OCI-LY7 (cell line): ENCODE measurements around the gene EXT2.

ENCODE experiments used
- EZH2phosphoT487 ChIP-seq: fragments of 200-600 bp; sonication (generic); IDR thresholded peaks from 2 replicates; pipeline ENCODE4 v1.6.1; 2018; ENCODE audit warnings: low read depth, borderline replicate concordance, mild to moderate bottlenecking, mixed run types, antibody characterized with exemption, low read length, moderate library complexity, mixed read lengths
- TF ChIP-seq, protein P1 (sequence below): fragments of 200-600 bp; sonication (generic); conservative IDR thresholded peaks from 2 replicates; pipeline ENCODE4 v1.5.1; 2014; ENCODE audit warnings: mild to moderate bottlenecking, antibody characterized with exemption, low read length, moderate library complexity, mixed read lengths

DNA sequence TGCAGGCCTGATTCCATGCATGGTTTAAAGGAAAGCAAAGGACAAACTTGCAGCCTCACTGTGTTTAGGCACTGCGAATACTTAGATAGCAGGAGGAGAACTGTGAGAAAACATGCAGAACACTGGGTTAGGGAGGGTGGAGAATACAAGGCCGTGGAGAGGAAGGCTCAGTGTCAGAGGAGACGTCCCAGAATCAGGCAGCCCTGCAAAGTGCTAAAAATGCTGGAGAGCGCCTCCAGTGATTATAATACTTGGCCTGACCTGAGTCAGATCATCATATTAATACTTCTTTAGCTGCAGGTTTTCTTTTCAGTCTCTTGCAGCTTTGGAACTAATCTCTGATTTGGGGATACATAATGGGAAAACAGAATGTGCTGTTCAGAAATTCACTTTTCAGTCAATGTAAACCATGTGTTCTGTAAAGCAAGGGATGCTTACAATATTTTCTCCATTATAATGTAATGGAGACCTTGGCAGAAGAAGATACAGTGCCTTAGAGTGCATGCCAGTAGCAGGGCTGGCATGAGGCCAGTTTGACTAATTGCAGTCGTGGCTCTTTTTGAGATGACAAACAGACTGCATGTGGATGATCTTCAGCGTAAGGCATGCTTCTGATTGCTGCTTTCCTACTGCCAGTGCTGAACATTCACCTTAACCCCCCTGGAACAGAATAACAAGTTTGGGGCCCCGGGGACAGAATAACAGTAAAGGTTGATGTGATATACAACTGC is 16.8 kb downstream of the EXT2 start:
- TF ChIP-seq, protein P1, sequence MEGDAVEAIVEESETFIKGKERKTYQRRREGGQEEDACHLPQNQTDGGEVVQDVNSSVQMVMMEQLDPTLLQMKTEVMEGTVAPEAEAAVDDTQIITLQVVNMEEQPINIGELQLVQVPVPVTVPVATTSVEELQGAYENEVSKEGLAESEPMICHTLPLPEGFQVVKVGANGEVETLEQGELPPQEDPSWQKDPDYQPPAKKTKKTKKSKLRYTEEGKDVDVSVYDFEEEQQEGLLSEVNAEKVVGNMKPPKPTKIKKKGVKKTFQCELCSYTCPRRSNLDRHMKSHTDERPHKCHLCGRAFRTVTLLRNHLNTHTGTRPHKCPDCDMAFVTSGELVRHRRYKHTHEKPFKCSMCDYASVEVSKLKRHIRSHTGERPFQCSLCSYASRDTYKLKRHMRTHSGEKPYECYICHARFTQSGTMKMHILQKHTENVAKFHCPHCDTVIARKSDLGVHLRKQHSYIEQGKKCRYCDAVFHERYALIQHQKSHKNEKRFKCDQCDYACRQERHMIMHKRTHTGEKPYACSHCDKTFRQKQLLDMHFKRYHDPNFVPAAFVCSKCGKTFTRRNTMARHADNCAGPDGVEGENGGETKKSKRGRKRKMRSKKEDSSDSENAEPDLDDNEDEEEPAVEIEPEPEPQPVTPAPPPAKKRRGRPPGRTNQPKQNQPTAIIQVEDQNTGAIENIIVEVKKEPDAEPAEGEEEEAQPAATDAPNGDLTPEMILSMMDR: no peak
- no peak for TF ChIP-seq EZH2phosphoT487
